GM18951 (cell line): Measurements from ENCODE around the gene CBL.
"Not testable (repeated sequence)": the region's sequence is repeated elsewhere in the genome, so short reads cannot be mapped to it uniquely, and the experiment has no call there.

ENCODE experiments used
- POLR2A ChIP-seq: IDR thresholded peaks from 4 replicates; pipeline ENCODE4 v1.6.1; 2011; ENCODE audit warnings: mild to moderate bottlenecking; ENCODE audit not compliant: insufficient read length, insufficient read depth; ENCODE audit errors: extremely low read depth
- in situ Hi-C: fragments of 300-500 bp; cut with MboI; formaldehyde crosslinking; loops from one replicate; pipeline ENCODE4 v1.12.0; 2022; ENCODE audit warnings: low sequenced_read_pairs, mixed read lengths, inconsistent platforms; ENCODE audit not compliant: unreplicated experiment

CBL gene

DNA sequence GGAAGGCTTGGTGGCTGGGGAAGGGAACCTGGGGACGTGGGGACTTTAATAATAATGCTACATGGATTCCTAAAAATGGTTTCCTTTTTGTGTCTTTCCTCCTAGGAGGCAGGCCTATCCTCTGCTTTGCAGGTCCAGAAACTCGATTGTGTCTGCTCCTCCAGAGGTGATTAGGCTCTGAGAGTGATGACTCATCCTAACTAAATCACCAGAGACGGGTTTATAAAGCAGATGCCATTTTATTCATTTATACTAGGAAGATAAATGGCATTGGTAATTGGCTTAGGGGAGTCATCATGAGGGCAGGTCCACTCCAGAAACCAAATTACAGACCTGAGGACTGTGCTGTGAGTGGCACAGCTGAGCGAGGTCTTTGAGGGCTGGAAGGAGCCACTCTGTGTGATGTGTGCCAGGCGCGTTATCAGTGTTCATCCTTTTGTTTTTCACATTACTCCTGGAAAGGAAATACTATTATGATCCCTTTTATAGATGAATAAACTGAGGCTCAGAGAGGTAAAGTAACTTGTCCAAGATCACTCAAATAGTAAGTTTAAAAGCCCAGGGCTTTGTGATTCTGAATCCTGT is 30.6 kb upstream of the CBL start:
- TF ChIP-seq POLR2A: no peak
- in situ Hi-C loops: no loop called here

DNA sequence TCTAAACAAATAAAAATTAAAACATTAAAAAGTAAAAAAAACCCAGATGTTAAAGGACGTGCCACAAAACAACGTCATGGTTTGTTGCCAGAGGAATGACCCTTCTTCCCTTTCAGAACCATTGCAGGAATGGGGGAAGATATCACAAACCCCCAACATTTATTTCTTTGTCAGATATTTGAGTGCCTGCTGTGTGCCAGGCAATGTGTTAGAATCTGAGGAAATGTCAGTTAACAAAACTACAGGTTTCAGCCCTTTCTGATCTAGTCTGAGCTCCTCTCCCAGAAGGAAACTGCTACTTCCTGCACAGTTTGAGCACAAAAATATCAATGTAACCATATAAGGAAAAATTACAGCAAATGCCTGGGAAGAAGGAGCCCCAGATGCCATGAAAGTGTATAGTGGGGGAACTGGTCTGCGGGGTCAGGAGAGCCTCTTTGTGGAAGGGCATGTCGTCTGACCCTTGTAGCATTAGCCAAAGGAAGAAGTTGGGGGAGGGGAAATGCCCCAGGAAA is 27.9 kb upstream of the CBL start:
- in situ Hi-C loops: no loop called here
- no peak for TF ChIP-seq POLR2A

DNA sequence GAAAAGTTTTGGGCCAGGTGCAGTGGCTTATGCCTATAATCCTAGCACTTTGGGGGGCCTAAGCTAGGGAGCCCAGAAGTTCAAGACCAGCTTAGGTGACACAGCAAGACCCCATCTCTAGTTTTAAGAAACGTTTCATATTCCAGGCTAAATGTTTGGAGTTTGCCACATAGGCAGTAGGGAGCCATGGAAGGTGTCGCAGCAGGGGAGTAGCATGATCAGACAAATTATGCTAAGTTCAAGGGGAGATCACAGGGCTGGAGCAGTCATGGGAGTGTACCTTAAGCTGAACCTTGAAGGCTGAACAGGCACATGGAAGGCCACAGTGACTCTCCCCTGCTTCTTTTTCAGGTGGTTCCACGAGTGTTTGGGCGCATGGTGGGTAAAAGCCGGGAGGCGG is 26.8 kb upstream of the CBL start:
- TF ChIP-seq POLR2A: no peak
- in situ Hi-C loops: no loop called here

DNA sequence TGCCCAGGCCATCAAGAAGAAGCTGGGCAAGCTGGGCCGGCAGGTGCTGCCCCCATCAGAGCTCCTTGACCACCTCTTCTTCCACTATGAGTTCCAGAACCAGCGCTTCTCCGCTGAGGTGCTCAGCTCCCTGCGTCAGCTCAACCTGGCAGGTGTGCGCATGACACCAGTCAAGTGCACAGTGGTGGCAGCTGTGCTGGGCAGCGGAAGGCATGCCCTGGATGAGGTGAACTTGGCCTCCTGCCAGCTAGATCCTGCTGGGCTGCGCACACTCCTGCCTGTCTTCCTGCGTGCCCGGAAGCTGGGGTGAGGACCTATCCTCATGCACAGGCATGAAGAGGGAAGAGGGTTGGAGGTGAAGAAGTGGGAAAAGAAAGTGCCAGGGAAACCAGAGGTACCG is 26.2 kb upstream of the CBL start:
- in situ Hi-C loops: no loop called here
- no peak for TF ChIP-seq POLR2A

DNA sequence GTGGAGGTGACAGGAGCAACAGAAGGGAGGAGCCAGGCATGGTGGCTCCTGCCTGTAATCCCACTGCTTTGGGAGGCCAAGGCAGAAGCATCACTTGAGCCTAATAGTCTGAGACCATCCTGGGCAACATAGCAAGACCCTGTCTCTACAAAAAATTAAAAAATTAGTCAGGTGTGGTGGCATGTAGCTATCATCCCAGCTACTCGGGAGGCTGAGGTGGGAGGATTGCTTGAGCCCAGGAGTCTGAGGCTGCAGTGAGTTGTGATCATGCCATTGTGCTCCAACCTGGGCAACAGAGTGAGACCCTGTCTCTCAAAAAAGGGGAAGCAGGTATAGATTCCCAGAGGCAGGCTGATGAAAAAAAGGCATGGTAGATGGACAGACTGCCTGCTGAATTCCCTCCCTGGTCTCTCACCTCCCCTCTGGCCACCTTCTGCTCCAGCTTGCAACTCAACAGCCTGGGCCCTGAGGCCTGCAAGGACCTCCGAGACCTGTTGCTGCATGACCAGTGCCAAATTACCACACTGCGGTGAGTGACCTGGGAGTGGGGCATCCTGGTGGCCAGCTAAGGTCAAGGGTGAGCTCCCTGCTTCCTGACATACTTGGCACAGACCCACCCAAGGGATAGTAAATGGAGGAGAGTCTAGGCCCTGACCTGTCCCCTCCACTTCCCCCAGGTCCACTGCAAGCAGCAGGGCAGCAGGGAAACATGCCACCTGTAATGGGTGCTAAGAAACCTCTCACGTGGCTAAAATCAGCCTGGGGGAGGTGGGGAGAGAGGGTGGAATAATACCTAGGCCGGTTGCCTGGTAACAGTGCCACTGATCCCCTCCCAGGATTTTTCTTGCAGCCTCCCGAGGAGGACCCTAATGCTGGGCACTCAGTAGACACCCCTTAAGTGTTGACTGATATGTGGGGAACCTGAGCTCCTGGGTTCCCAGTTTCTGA is 25.1 kb upstream of the CBL start:
- no peak for TF ChIP-seq POLR2A
- in situ Hi-C loops: no loop called here

DNA sequence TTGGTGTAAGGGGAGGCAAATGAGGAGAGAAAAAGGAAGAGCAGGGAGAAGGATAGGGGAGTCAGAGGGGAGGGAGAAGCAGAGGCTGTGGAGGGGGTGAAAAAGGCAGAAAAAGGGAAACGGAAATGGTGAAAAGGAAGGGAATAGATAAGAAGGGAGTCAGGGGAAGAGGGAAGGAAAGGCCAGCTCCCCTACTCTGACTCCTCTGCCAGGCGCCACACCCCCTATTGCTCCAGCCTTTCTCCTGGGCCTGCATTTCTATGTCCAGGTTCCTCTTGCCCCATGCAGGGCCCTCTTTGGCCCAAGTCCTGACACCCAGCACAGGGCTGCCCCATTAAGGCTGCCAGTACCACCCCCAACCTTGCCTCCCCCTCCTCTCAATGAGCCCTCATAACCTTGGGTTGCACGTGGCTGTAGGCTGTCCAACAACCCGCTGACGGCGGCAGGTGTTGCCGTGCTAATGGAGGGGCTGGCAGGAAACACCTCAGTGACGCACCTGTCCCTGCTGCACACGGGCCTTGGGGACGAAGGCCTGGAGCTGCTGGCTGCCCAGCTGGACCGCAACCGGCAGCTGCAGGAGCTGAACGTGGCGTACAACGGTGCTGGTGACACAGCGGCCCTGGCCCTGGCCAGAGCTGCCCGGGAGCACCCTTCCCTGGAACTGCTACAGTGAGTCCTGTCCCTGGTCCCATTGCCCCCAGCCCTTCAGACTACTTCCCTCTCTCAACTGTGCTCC is 24.3 kb upstream of the CBL start:
- in situ Hi-C loops: no loop called here

DNA sequence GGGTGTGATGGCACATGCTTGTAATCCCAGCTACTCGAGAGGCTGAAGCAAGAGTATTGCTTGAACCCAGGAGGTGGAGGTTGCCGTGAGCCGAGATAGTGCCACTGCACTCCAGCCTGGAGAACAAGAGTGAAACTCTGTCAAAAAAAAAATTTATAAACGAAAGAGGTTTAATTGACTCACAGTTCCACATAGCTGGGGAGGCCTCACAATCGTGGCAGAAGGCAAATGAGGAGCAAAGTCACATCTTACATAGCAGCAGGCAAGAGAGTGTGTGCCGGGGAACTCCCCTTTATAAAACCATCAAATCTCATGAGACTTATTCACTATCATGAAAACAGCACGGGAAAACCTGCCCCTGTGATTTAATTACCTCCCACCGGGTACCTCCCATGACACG is 21.7 kb upstream of the CBL start:
- in situ Hi-C loops: not testable (repeated sequence)

More for the DNA sequence above, 24.3 kb upstream of the CBL start:
- no peak for TF ChIP-seq POLR2A

DNA sequence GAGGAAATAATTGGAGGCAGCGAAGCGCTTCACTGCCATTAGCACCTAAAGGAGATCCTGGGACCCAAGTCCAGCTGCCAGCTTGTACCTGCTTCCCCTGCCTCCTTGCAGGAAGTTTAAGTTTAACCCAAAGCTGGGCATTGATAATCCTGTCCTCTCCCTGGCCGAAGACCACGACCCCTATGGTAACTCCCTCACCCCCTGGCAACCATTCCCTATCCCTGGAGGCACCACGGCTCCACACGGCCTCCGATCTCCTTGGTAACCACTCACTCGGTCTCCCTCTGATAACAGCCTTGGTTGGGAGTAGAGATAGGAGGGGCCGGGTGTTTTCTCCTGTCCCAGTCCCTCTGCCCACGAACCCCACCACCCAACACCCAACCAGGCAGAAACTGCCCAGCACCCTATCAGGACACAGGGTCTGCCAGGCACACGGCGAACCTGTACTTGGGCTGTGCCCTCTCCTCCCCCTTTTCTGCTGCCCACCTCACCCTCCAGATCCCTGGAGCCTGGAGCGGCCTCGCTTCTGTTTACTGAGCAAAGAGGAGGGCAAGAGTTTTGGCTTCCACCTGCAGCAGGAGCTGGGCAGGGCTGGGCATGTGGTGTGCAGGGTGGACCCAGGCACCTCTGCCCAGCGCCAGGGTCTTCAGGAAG is 20.0 kb upstream of the CBL start:
- in situ Hi-C loops: no loop called here
- no peak for TF ChIP-seq POLR2A

DNA sequence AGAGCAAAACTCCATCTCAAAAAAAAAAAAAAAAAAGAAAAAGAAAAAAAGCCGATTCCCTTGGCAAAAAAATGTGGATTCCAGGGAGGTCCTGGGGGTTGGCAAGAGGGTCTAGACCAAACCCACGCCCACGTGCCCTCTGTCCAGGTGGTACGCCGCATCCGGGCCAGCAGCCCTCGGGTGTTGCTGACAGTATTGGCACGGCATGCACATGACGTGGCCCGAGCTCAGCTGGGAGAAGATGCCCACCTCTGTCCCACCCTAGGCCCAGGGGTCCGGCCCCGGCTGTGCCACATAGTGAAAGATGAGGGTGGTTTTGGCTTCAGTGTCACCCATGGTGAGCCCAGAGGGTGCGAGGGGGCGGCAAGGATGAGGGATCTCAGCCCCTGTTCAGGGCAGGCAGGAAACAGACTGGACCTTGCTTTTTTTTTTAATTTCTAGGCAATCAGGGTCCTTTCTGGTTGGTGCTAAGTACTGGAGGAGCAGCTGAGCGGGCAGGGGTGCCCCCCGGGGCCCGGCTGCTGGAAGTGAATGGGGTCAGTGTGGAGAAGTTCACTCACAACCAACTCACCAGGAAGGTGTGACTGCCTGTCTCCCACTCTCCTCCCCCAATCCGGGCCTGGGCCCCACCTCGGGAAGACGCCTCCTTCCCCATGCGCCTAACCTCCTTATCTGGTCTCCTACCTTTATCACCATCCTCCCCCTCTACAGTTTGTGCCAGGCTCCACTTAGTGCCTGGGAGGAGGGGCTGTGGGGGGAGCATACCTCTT is 18.8 kb upstream of the CBL start:
- in situ Hi-C loops: no loop called here
- no peak for TF ChIP-seq POLR2A

DNA sequence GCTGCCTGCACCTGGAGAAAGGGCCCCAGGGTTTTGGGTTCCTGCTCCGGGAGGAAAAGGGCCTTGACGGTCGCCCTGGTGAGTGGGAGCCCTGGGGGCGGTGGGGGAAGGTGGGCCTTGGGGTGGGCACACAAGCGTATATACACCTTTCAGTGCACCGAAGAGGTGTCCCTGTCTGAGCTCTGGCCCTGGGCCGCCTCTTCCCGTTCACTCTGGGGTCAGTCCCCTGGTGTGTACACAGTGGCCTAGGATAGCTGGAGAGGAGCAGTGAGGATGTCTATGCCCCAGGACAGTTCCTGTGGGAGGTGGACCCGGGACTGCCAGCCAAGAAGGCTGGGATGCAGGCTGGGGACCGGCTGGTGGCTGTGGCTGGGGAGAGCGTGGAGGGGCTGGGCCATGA is 18.1 kb upstream of the CBL start:
- in situ Hi-C loops: no loop called here
- TF ChIP-seq POLR2A: no peak

DNA sequence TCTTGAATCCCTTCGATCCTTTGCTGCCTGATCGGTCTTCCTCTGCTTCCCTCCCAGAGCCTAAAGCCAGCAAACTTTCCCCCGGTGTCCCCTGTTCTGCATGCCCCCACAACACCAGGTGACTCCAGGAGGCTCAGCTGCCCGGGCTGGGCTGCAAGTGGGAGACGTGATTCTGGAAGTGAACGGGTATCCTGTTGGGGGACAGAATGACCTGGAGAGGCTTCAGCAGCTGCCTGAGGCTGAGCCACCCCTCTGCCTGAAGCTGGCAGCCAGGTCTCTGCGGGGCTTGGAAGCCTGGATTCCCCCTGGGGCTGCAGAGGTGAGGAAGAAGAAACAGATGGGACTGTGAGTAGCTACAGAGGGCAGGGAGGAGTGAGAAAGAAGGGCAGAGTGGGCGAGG is 17.3 kb upstream of the CBL start:
- no peak for TF ChIP-seq POLR2A
- in situ Hi-C loops: no loop called here

DNA sequence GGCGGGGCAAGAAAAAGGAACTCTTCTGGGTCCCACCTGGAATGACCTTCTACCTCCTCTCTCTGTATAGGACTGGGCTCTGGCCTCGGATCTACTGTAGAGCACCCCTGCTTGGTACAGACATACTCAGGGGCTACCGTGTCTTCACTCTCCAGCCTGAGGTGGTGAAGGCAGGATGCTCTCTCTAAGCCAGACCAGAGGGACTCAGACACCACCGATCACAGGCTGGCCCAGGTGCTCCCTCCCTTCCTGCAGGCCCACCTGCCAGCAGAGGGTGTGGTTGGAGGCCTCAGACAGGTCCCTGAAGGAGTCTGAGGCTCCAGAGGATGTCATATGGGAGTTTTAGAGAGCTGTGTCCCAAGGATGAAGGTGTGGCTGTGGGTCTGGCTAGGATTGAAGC is 16.7 kb upstream of the CBL start:
- TF ChIP-seq POLR2A: no peak
- in situ Hi-C loops: no loop called here
